Measurements from ENCODE around the gene CBX1.
"Not testable (repeated sequence)": the region's sequence is repeated elsewhere in the genome, so short reads cannot be mapped to it uniquely, and the experiment has no call there.

CBX1 gene

DNA sequence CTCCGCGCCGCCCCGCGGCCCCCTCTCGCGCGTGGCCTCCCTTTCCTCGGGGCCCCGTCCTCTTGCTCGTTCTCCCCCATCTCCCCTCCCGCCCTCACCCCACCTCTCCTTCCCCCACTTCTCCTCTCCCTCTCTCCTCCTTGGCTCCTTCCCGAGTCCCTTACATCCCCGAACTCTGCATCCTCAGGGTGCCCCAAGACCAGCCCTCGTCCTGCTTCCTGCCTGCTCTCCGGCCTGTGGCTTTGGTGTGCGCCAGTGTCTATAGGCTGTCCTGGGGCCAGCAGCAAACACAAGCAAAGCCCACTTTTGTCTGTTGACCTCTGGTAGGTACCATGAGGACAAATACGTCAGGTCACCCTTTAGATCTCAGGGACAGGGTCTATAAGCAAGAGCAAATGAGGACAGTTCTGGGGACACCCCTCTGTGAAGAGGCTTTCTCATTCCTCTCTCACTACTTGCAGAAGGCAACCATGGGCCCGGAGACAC, 63.4 kb downstream of the CBX1 start:
- DNase-seq (ENCODE audit: low spot score) = peak; percentile 43
- TF ChIP-seq, protein P1, sequence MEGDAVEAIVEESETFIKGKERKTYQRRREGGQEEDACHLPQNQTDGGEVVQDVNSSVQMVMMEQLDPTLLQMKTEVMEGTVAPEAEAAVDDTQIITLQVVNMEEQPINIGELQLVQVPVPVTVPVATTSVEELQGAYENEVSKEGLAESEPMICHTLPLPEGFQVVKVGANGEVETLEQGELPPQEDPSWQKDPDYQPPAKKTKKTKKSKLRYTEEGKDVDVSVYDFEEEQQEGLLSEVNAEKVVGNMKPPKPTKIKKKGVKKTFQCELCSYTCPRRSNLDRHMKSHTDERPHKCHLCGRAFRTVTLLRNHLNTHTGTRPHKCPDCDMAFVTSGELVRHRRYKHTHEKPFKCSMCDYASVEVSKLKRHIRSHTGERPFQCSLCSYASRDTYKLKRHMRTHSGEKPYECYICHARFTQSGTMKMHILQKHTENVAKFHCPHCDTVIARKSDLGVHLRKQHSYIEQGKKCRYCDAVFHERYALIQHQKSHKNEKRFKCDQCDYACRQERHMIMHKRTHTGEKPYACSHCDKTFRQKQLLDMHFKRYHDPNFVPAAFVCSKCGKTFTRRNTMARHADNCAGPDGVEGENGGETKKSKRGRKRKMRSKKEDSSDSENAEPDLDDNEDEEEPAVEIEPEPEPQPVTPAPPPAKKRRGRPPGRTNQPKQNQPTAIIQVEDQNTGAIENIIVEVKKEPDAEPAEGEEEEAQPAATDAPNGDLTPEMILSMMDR (IDR thresholded peaks at IDR 0.05; ENCODE audit: extremely low read depth, missing control alignments) = no peak

DNA sequence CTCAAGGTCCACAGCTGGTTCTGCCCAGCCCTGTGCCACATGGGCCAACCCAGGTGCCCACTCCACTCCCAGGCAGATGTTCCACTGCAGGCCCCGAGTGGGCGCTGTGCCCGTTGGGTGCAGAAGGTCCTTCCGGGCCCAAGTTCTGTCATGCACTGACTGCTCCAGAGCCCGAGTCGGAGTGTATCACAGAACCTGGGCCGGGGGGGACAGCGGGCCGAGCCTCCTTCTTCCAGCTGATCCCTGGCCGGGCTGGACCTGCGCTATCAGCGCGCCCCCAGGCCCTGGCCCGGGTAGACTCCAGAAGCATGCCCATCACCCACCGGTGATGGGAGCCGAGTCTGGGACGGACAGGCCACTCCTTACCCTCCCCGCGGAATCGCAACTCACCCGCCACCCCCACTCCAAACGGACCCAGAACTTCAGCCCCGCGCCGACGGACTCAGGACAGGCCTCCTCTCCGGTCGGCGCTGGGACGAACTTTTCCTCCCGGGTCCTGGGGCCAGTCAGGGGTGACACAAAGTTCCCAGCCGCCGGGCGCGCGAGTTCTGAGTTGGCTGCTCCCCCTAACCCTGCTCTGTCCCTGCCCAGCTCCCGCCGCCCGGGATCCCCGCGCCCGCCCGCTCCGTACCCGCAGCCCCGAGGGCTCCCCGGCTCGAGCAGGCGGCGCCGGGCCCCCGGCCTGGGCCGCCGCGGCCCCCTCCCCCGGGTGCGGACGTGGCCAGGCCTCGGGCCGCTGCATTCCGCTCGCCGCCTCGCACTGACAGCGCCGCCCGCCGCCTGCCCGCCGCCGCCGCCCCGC, 64.0 kb downstream of the CBX1 start, which contains the start of gene COPZ2:
Gene COPZ2, minus strand, starts transcription at position 762 of the 802 bp plus-strand sequence. Its CDS starts 20 bp downstream, at position 742.
- TF ChIP-seq, protein P1 (IDR thresholded peaks at IDR 0.05; ENCODE audit: extremely low read depth, missing control alignments) = peak; percentile 69
- DNase-seq (ENCODE audit: low spot score) = peak; percentile 74

DNA sequence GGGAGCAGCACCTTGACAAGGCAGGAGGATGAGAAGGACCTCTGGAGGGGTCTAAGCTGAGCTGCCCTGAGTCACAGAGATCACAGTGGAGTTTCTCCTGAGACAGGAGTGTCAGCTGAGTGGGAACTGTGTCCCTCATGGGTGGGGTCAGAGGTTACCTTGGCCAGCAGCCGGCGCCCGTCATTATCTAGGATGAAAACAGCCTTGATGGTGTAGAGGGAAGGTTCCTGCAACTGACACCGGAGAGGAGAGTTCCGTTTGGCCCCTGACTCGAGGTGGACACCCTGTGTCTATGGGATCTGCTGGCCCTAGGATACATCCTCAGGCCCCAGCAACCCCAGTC, 64.6 kb downstream of the CBX1 start:
- no peak for DNase-seq (ENCODE audit: low spot score)
- TF ChIP-seq, protein P1 (IDR thresholded peaks at IDR 0.05; ENCODE audit: extremely low read depth, missing control alignments) = no peak

DNA sequence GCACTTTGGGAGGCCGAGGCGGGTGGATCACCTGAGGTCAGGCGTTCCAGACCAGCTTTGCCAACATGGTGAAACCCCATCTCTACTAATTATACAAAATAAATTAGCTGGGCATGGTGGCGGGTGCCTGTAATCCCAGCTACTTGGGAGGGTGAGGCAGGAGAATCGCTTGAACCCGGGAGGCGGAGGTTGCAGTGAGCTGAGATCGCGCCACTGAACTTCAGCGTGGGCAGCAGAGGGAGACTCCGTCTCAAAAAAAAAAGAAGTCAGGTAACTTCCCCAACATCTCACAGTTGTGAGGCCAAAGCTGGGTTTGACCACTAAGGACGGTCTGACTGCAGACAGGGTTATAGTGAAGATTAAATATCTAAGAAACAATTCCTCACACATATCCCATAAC, 66.5 kb downstream of the CBX1 start:
- not testable (repeated sequence) for DNase-seq (ENCODE audit: low spot score)

DNA sequence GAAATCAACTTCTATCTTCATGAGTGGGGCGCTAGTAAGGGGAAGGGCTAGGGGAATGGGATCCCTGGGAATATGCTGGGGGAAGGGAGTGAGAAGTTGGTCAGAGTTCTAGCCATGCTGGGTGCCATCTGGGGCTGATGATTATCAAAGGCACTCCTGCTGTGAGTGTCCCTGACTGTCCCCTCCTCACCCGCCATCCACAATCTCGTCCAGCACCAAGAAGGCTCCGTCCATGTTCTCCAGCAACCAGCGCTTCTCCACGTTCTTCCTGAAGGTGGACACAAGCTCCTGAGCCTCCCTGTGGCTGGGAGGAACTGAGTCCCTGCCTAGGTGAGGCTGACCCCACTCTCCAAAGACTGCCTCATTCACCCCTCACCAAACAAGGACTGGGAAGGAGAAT, 69.3 kb downstream of the CBX1 start:
- TF ChIP-seq, protein P1 (IDR thresholded peaks at IDR 0.05; ENCODE audit: extremely low read depth, missing control alignments) = no peak
- no peak for DNase-seq (ENCODE audit: low spot score)

DNA sequence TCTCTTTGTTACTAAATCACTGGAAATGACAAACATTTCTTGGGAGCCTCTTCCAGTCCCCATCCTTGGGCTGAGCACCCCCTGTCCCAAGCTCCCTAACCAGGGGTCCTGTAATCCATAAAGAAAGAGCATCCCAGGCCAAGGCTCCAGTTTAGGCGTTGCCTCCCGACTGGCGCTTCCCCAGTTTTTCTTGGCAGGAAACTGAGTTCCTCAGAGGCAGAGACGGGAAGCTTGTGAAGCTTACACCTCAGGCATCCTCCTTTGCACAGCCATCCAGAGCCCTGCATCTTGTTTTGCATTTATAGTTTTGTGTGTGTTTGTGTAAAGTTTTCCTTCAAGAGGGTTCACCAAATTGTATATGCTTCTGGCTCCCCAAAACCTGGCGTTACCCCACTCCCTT, 70.7 kb downstream of the CBX1 start:
- no peak for DNase-seq (ENCODE audit: low spot score)
- TF ChIP-seq, protein P1 (IDR thresholded peaks at IDR 0.05; ENCODE audit: extremely low read depth, missing control alignments) = no peak

DNA sequence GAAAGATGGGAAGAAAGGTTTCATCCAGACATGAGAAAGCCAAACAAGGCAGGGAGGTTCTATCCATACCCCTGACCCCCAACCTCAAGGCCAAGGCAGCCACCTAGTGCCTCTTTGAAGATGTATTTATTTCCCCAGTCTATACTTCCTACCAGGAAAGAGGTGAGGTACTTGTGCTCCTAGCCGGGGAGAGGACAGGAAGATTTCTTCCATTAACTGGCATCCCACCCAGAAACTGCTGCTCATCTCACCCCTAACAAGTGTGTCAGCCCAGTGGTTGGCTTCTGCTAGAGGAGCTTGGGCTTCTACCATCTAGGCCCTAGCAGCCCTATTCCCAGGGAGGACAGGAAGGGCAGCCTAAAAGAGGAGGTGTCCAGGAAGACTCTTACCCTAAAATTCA, 72.5 kb downstream of the CBX1 start:
- DNase-seq (ENCODE audit: low spot score) = no peak
- TF ChIP-seq, protein P1 (IDR thresholded peaks at IDR 0.05; ENCODE audit: extremely low read depth, missing control alignments) = no peak
